ENCODE results near the gene HDAC11. TPM values are rescaled to one million over a fixed set of nuclear protein-coding genes. Genes with fewer than 3 reads are reported as not detected.
A peak's percentile ranks its signal among the peaks of the same experiment; 100 is the strongest.

The HDAC11 gene
- total and polyA plus RNA-seq, 2 donors (not counting 1 experiment from before 2014, with no cell fraction given), result 5.2 to 23.1 TPM

DNA sequence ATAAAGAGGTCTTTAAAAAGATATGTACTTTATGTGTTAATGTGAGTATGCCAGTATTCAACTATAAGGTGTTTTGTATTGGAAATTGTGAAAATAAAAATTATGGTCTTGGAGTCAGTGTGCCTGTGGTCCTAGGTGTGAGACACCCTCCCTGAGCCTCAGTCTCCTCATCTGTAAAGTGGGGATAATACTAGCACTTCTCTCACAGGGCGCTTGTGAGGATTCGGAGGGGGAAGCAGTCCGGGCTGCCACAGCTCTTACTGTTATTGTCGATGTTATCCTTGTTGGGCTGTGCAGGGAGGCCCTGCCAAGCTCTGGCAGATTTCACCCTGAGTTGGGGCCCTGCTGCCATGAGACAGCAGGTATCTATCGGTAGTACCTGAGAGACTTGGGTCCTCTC, 42.1 kb downstream of the HDAC11 start:
- Histone ChIP-seq H3K79me2 (ENCODE audit: control insufficient read depth, insufficient read depth, low read length) (no peaks in the 10 kb centered on the region), H3K4me1 (ENCODE audit: control insufficient read depth, extremely low read depth, insufficient read depth, low read length) (no peaks in the 10 kb centered on the region), H4K20me1 (ENCODE audit: control insufficient read depth, extremely low read depth, insufficient read depth, low read length) (no peaks in the 10 kb centered on the region), H3K27ac (ENCODE audit: insufficient read depth, low read length) (no peak overlapping the region), H3K4me2 (ENCODE audit: extremely low read depth, insufficient read depth, low read length) (no peak overlapping the region), H3K9ac (ENCODE audit: insufficient read depth, low read length) (no peak overlapping the region), H3K27me3 (ENCODE audit: control insufficient read depth, insufficient read depth, low read length) (no peaks in the 10 kb centered on the region), H3K4me3 (replicated peaks in 1 of 4; ENCODE audit: control extremely low read depth in 1 of 4, insufficient read depth in 1 of 4, low read depth in 3 of 4, low read length in 4 of 4) (no peak overlapping the region), H3K9me3 (ENCODE audit: control insufficient read depth, insufficient read depth, low read depth, low read length) (no peaks in the 10 kb centered on the region), H2AFZ (ENCODE audit: low read length) (no peak overlapping the region), H3K36me3 (ENCODE audit: control insufficient read depth, insufficient read depth, low read length) (no peaks in the 10 kb centered on the region)
- TF ChIP-seq EZH2 (IDR thresholded peaks at IDR 0.05; ENCODE audit: low read length, missing control alignments), result no peak
- TF ChIP-seq, protein P1, sequence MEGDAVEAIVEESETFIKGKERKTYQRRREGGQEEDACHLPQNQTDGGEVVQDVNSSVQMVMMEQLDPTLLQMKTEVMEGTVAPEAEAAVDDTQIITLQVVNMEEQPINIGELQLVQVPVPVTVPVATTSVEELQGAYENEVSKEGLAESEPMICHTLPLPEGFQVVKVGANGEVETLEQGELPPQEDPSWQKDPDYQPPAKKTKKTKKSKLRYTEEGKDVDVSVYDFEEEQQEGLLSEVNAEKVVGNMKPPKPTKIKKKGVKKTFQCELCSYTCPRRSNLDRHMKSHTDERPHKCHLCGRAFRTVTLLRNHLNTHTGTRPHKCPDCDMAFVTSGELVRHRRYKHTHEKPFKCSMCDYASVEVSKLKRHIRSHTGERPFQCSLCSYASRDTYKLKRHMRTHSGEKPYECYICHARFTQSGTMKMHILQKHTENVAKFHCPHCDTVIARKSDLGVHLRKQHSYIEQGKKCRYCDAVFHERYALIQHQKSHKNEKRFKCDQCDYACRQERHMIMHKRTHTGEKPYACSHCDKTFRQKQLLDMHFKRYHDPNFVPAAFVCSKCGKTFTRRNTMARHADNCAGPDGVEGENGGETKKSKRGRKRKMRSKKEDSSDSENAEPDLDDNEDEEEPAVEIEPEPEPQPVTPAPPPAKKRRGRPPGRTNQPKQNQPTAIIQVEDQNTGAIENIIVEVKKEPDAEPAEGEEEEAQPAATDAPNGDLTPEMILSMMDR (conservative IDR thresholded peaks at IDR 0.05 in 1 of 2, IDR thresholded peaks at IDR 0.05 in 1 of 2; ENCODE audit: low read depth in 1 of 2, low read length in 2 of 2), result no peak
- DNase-seq (ENCODE audit: low read depth in 2 of 2), result no peak

DNA sequence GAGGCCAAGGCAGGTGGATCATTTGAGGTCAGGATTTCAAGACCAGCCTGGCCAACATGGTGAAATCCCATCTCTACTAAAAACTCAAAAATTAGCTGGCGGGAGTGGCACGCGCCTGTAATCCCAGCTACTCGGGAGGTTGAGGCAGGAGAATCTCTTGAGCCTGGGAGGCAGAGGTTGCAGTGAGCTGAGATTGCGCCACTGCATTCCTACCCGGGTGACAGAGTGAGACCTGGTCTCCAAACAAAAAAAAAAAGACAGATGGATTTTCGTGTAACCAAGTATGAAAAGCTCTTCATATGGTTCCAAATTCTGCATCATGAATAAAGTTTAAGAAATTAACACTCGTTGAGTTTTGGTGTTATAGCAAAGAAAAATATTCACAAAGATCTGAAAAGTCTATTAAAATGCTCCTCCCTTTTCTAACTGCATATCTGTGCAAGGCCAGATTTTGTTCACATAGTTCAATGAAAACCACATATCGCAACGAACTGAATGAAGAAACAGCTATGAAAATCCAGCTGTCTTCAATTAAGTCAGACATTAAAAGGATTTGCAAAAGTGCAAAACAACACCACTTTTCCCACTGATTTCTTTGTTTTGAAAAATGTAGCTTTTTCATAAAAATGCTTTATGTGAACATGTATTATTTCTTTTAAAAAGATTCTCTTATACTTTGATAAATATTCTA, 45.0 kb downstream of the HDAC11 start:
- Histone ChIP-seq H3K4me1 (ENCODE audit: control insufficient read depth, extremely low read depth, insufficient read depth, low read length) (no peaks in the 10 kb centered on the region), H3K27me3 (ENCODE audit: control insufficient read depth, insufficient read depth, low read length) (no peaks in the 10 kb centered on the region), H3K36me3 (ENCODE audit: control insufficient read depth, insufficient read depth, low read length) (no peaks in the 10 kb centered on the region), H3K9me3 (ENCODE audit: control insufficient read depth, insufficient read depth, low read depth, low read length) (no peaks in the 10 kb centered on the region), H3K4me2 (ENCODE audit: extremely low read depth, insufficient read depth, low read length) (no peak overlapping the region), H3K79me2 (ENCODE audit: control insufficient read depth, insufficient read depth, low read length) (no peaks in the 10 kb centered on the region), H4K20me1 (ENCODE audit: control insufficient read depth, extremely low read depth, insufficient read depth, low read length) (no peaks in the 10 kb centered on the region), H3K4me3 (replicated peaks in 1 of 4; ENCODE audit: control extremely low read depth in 1 of 4, insufficient read depth in 1 of 4, low read depth in 3 of 4, low read length in 4 of 4) (no peak overlapping the region), H3K9ac (ENCODE audit: insufficient read depth, low read length) (no peak overlapping the region), H2AFZ (ENCODE audit: low read length) (no peak overlapping the region), H3K27ac (ENCODE audit: insufficient read depth, low read length) (no peak overlapping the region)
- TF ChIP-seq, protein P1 (conservative IDR thresholded peaks at IDR 0.05 in 1 of 2, IDR thresholded peaks at IDR 0.05 in 1 of 2; ENCODE audit: low read depth in 1 of 2, low read length in 2 of 2), result no peak
- TF ChIP-seq EZH2 (IDR thresholded peaks at IDR 0.05; ENCODE audit: low read length, missing control alignments), result no peak
- DNase-seq (ENCODE audit: low read depth in 2 of 2), result peak in 1 of 2 donors; percentile 70

DNA sequence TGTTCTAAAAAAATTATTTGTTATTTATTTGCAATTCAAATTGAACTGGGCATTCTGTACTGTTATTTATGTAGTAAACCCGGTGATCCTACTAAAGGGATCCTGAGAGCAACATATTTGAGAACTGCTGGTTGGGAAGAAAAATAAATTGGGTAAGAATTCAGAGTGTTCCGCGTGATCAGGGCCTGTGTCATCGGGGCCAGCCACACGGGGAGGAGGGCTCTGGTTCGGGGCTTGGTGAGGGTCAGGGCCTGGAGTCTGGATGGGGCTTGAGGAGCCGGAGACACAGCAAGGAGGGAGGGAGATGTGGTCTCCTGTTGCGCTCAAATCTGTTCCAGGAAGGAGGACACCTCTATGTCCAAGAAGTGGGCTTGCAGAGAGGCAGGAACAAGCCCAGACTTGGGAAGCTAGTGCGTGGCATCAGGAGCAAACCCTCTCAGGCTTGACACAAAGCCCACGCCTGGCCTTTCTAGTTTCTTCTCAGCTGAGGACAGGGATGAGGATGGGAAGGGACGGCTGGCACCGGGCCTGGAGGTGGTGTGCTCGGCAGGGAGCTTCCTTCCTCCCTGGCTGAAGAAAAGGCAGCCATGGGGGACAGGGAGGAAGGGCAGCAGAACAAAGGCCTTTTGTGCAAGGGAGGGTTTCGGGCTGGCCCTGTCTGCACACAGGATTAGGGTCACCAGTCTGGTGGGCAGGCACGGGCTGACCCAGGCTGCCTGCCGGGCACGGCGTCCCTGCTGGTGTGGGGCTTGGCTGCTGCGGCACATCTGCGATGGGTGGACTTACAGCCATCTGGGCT, 45.9 kb downstream of the HDAC11 start:
- H3K4me2 ChIP-seq (ENCODE audit: extremely low read depth, insufficient read depth, low read length), result no peak overlapping the region
- no peaks in the 10 kb centered on the region for H3K4me1 ChIP-seq (ENCODE audit: control insufficient read depth, extremely low read depth, insufficient read depth, low read length)
- no peaks in the 10 kb centered on the region for H3K27me3 ChIP-seq (ENCODE audit: control insufficient read depth, insufficient read depth, low read length)
- H2AFZ ChIP-seq (ENCODE audit: low read length), result peak overlapping the region; percentile 51
- H3K36me3 ChIP-seq (ENCODE audit: control insufficient read depth, insufficient read depth, low read length), result no peaks in the 10 kb centered on the region
- peak overlapping the region; percentile 10 for H3K27ac ChIP-seq (ENCODE audit: insufficient read depth, low read length)
- TF ChIP-seq EZH2 (IDR thresholded peaks at IDR 0.05; ENCODE audit: low read length, missing control alignments), result no peak
- TF ChIP-seq, protein P1 (conservative IDR thresholded peaks at IDR 0.05 in 1 of 2, IDR thresholded peaks at IDR 0.05 in 1 of 2; ENCODE audit: low read depth in 1 of 2, low read length in 2 of 2), result no peak
- H3K79me2 ChIP-seq (ENCODE audit: control insufficient read depth, insufficient read depth, low read length), result no peaks in the 10 kb centered on the region
- H3K9me3 ChIP-seq (ENCODE audit: control insufficient read depth, insufficient read depth, low read depth, low read length), result no peaks in the 10 kb centered on the region
- H3K9ac ChIP-seq (ENCODE audit: insufficient read depth, low read length), result no peak overlapping the region
- no peak for DNase-seq (ENCODE audit: low read depth in 2 of 2)
- no peak overlapping the region for H3K4me3 ChIP-seq (replicated peaks in 1 of 4; ENCODE audit: control extremely low read depth in 1 of 4, insufficient read depth in 1 of 4, low read depth in 3 of 4, low read length in 4 of 4)
- no peaks in the 10 kb centered on the region for H4K20me1 ChIP-seq (ENCODE audit: control insufficient read depth, extremely low read depth, insufficient read depth, low read length)

Measured in fibroblast of lung (primary cell).